Measurements from ENCODE around the gene RAB27A. TPM values are rescaled to one million over a fixed set of nuclear protein-coding genes. Genes with fewer than 3 reads are reported as not detected.

RAB27A gene
- total and polyA plus RNA-seq, 9 of the 15 experiments (the other 6 are each of a cell fraction or from before 2014, with no cell fraction given): 31.5 to 171 (median 80.4) TPM

DNA sequence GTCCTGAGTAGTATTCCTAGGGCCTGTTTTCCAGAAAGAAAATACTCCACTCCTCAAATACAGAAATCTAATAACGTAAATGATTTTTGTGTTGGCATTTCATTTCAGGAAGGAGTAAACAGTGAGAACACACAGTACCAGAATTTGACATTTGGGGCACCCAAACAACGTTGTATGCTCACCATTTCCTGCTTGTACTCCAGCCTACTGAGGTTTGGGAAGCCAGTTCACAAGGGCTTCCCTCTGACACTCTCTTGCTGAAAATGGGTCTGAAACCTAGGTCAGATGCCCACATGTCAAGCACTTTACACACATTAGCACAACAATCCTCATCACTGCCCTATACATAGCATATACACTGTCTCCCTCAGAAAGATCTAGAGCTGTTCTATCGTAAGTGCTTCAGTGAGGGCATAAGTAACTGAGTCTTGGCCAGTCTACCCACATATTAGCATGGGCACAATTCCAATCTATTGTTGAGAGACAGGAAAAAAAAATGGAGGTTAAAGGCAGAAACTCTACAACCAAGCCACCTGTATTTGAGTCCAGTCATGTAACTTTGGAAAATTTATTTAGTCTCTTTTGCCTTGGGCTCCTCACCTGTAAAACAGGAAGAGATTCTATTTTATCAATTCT lies 49.4 kb downstream of the RAB27A start (continued):
- TF ChIP-seq ZNF311 (CRISPR knock-in tag; IDR thresholded peaks at IDR 0.05) (0 out of 2 replicates have a peak, but pooled peaks have one; percentile 39), TAF1 (IDR thresholded peaks at IDR 0.05; ENCODE audit: control insufficient read depth, extremely low read depth, insufficient read depth, low read length, severe bottlenecking) (no peak), BRCA1 (IDR thresholded peaks at IDR 0.05) (no peak), BRCA1 (CRISPR knock-in tag; IDR thresholded peaks at IDR 0.05) (no peak), JUND (IDR thresholded peaks at IDR 0.05; ENCODE audit: borderline replicate concordance, low read depth, low read length) (no peak), JUND (tag; IDR thresholded peaks at IDR 0.05; ENCODE audit: borderline replicate concordance, low read depth, low read length) (0 out of 3 replicates have a peak, but pooled peaks have one; percentile 5), TOE1 (IDR thresholded peaks at IDR 0.05; ENCODE audit: borderline replicate concordance) (0 out of 2 replicates have a peak, but pooled peaks have one; percentile 1), TOE1 (CRISPR knock-in tag; IDR thresholded peaks at IDR 0.05; ENCODE audit: borderline replicate concordance, low read depth) (no peak), HNRNPLL (IDR thresholded peaks at IDR 0.05; ENCODE audit: low read depth, low read length, poor library complexity, severe bottlenecking) (no peak), ZNF140 (CRISPR knock-in tag; IDR thresholded peaks at IDR 0.05) (no peak), NBN (IDR thresholded peaks at IDR 0.05; ENCODE audit: low read depth) (0 out of 2 replicates have a peak, but pooled peaks have one; percentile 4), RCOR1 (IDR thresholded peaks at IDR 0.05; ENCODE audit: borderline replicate concordance in 1 of 2, low read depth in 2 of 2, low read length in 2 of 2) (0 out of 4 replicates have a peak, but pooled peaks of 1 of the 2 experiments have one; percentile 0), HDAC3 (IDR thresholded peaks at IDR 0.05; ENCODE audit: borderline replicate concordance, partially characterized antibody) (no peak), PHF20 (IDR thresholded peaks at IDR 0.05; ENCODE audit: partially characterized antibody) (no peak), ZFX (CRISPR knock-in tag; IDR thresholded peaks at IDR 0.05) (no peak), RAD21 (CRISPR knock-in tag; conservative IDR thresholded peaks at IDR 0.05 in 1 of 2, IDR thresholded peaks at IDR 0.05 in 1 of 2) (peak in 1 of 2 experiments; percentile 30; a peak in 2 of 4 replicates)
- TF ChIP-seq, protein P1, sequence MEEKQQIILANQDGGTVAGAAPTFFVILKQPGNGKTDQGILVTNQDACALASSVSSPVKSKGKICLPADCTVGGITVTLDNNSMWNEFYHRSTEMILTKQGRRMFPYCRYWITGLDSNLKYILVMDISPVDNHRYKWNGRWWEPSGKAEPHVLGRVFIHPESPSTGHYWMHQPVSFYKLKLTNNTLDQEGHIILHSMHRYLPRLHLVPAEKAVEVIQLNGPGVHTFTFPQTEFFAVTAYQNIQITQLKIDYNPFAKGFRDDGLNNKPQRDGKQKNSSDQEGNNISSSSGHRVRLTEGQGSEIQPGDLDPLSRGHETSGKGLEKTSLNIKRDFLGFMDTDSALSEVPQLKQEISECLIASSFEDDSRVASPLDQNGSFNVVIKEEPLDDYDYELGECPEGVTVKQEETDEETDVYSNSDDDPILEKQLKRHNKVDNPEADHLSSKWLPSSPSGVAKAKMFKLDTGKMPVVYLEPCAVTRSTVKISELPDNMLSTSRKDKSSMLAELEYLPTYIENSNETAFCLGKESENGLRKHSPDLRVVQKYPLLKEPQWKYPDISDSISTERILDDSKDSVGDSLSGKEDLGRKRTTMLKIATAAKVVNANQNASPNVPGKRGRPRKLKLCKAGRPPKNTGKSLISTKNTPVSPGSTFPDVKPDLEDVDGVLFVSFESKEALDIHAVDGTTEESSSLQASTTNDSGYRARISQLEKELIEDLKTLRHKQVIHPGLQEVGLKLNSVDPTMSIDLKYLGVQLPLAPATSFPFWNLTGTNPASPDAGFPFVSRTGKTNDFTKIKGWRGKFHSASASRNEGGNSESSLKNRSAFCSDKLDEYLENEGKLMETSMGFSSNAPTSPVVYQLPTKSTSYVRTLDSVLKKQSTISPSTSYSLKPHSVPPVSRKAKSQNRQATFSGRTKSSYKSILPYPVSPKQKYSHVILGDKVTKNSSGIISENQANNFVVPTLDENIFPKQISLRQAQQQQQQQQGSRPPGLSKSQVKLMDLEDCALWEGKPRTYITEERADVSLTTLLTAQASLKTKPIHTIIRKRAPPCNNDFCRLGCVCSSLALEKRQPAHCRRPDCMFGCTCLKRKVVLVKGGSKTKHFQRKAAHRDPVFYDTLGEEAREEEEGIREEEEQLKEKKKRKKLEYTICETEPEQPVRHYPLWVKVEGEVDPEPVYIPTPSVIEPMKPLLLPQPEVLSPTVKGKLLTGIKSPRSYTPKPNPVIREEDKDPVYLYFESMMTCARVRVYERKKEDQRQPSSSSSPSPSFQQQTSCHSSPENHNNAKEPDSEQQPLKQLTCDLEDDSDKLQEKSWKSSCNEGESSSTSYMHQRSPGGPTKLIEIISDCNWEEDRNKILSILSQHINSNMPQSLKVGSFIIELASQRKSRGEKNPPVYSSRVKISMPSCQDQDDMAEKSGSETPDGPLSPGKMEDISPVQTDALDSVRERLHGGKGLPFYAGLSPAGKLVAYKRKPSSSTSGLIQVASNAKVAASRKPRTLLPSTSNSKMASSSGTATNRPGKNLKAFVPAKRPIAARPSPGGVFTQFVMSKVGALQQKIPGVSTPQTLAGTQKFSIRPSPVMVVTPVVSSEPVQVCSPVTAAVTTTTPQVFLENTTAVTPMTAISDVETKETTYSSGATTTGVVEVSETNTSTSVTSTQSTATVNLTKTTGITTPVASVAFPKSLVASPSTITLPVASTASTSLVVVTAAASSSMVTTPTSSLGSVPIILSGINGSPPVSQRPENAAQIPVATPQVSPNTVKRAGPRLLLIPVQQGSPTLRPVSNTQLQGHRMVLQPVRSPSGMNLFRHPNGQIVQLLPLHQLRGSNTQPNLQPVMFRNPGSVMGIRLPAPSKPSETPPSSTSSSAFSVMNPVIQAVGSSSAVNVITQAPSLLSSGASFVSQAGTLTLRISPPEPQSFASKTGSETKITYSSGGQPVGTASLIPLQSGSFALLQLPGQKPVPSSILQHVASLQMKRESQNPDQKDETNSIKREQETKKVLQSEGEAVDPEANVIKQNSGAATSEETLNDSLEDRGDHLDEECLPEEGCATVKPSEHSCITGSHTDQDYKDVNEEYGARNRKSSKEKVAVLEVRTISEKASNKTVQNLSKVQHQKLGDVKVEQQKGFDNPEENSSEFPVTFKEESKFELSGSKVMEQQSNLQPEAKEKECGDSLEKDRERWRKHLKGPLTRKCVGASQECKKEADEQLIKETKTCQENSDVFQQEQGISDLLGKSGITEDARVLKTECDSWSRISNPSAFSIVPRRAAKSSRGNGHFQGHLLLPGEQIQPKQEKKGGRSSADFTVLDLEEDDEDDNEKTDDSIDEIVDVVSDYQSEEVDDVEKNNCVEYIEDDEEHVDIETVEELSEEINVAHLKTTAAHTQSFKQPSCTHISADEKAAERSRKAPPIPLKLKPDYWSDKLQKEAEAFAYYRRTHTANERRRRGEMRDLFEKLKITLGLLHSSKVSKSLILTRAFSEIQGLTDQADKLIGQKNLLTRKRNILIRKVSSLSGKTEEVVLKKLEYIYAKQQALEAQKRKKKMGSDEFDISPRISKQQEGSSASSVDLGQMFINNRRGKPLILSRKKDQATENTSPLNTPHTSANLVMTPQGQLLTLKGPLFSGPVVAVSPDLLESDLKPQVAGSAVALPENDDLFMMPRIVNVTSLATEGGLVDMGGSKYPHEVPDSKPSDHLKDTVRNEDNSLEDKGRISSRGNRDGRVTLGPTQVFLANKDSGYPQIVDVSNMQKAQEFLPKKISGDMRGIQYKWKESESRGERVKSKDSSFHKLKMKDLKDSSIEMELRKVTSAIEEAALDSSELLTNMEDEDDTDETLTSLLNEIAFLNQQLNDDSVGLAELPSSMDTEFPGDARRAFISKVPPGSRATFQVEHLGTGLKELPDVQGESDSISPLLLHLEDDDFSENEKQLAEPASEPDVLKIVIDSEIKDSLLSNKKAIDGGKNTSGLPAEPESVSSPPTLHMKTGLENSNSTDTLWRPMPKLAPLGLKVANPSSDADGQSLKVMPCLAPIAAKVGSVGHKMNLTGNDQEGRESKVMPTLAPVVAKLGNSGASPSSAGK (IDR thresholded peaks at IDR 0.05): no peak; the same call in 1 of the 2 replicates
